HS-5 (cell line): Measurements from ENCODE around the gene TIE1.

Experiments
- DNase-seq: peaks from one replicate; pipeline ENCODE4 v3.0.0-alpha.2; 2012; ENCODE audit warnings: low read depth

Gene TIE1

DNA sequence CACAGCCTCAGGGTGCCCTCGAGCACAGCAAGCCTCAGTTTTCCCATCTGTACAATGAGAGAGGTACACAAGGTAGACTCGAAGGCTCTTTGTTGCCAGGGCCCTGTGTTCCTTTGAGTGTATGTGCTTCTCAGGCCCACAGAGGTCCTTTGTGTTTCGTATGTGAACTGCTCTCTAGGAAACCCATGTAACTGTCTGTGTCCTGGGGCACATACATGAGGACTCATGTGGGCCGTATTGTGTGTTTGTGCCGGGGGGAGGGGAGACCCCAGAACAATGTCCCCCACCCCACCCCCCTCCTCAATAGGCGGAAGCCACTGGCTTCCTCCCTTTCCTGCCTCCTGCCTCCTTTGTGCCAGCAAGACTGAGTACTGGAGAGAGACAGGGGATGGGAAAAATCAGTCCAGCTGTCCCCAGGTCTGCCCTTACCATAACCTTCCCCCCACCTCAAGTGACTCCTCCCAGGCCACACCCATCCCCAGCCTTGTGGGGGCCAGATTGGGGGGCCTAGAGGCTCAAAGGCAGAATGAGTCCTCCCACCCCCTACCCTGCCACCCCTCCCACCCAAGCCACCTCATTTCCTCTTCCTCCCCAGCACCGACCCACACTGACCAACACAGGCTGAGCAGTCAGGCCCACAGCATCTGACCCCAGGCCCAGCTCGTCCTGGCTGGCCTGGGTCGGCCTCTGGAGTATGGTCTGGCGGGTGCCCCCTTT, at the start of gene TIE1:
TSS of gene TIE1 (plus strand) at position 605 of the 717 bp plus-strand sequence. CDS start at position 695, 90 bp downstream.
- DNase-seq, result no peak

DNA sequence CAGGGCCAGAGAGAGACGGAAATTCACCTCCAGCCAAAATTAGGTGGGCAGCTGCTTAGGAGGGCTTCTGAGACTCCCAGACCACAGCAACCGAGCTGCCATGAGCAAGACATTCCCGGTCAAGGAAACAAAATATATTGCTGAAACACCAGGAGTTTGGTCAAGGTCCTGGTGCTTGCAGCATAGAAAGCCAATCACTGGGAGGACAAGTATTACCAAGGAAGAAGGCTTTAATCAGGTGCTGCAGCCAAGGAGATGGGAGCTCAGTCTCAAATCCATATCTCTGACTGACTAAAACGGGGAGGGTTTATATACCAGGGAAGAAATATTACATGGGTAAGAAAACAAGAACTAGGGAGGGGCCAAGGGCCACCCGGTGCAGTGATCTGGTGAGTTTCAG, 49.8 kb upstream of the TIE1 start:
- no peak for DNase-seq

DNA sequence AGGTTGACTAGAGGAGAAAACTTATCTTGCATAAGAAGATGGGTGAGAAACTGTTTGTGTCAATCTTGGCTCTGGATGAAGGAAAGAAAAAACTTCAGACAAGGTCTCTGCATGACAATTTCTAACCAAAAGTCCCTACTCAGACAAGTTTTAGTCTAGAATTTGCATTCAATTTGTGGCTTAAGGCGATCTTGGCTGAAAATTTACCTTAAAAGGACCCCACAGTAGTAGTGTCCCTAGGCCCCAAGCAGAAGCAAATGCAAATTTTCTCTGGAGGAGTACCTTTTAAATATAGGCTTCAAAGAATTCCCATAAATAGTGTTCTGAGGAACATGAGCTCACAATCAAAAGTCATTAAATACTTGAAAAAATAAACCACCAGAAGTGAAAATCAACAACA, 48.6 kb upstream of the TIE1 start:
- DNase-seq, result no peak

DNA sequence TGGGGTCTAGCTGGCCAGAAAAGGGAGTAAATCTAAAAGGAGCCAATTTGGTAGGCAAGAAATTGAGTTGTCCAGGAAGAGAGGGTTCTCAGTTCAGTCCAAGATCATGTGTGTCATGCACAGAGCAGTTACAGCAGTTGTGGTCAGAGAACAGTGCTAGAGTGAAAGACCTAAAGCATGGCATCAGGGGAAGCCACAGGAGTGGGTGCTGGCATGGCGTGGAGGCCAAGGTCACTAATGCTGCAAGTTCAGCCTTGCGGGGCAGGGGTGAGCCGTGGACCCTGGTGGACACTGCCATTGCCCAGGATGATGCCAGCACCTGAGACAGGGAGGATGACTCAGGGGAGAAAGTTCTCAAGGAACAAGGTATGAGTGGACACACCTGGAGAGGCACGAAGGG, 47.6 kb upstream of the TIE1 start:
- DNase-seq, result no peak

DNA sequence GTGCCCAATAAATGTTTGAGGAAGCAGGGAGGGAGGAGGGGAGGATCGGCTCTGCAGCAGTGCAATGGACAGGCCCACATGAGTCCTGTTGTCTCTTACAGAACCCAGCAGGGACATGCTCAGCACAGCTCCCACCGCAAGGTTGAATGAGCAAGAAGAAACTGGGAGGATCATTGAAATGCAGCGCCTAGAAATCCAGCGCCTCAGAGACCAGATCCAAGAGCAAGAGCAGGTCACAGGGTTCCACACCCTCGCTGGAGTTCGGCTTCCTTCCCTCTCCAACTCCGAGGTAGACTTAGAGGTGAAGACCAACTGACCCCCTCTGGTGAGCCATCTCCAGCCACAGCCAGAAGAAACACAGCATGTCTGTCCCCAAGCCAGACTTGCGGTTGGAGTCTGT, 46.9 kb upstream of the TIE1 start:
- no peak for DNase-seq

DNA sequence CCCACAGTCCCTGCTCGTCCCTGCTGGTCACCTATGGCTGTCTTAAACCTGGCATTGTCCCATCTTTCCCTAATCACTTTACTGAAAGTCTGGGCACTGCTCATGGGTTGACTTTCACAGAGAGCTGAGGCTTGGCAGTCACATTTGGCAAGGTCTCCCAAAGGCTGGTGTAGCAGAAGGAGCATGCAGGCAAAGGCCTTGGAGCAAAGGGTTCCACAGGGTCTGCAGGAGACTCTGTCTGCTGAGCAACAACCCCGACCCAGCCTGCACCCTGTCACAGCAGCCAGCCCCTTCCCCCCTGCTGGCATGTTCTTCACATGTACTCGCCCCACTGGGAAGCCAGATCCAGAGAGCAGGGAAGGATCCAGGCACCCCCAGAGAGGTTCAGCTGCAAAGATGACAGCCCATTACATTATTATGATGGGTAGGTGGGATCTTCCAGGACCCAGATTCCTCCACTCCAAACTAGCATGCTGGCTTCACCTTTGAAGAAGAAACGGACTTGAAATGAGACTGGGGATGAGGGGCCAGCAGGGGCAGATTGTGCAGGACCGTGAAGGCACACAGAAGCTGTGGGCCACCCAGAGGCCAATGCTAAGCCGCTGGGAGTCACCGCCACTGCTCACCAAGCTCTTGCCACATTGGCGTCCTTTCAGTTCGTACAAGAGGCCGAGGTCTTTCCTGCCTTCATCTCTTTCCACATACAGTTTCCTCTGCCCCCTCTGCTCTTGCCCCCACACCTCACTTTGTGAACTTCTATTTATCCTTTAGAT, 45.2 kb upstream of the TIE1 start:
- DNase-seq, result no peak

DNA sequence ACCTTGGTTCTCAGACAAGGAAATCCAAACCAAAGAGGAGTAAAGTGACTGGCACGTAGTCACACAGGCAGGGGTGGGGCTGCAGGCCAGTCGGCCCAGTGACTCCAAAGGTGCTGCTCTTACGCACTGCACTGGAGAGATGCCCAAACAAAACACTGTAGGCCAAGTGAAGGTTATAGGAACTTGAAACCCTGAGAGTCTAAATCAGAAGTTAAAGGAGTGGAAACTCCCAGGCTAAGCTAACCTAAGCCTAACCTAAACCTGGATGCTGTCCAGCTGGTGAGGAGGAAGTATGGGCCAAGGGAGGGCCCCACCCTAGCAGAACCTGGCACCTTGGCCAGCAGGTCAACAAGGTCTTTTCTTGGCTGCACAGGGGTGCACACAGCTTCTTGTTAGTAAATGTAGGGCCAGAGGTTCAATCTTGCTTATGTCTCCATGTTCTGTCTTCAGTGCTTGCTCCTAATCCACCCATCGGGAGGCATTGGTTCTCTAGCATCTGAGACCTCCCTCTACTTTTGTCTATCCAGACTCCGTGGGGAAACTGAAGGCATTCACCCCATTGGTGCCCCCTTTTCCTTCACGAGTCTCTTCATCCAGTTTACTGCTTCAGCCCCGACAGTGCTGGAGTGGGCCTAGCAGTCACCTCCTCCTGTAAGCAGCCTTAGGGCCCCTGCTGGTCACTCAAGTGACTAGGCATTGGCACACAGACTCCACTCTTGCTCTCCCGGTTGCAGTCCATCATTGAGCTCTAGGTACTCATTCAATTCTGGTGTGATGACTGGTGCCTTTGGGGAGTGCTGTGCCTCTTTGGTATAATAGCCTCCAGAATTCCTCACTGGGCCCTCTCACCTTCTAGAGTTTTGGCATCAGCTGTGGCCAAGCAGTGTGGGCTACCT, 43.9 kb upstream of the TIE1 start:
- DNase-seq, result no peak

DNA sequence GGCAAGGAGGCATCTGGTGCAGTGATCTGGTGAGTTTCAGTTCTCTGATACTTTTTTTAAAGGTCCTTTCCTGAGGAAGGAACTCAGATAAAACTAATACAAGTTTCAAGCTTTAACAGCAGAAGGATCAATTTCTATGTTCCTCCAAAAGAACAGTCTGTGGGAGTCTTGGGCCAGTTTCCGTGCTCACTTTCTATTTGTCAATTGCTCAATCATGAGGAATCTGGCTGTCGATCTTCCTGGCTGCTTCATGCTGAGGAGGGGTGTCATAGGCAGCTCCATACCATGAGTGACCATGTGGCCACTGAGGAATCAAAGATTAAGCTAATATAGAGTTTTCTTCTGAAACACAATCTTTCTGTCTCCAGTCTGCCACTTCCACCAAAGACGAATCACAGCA, 42.4 kb upstream of the TIE1 start:
- DNase-seq, result no peak

DNA sequence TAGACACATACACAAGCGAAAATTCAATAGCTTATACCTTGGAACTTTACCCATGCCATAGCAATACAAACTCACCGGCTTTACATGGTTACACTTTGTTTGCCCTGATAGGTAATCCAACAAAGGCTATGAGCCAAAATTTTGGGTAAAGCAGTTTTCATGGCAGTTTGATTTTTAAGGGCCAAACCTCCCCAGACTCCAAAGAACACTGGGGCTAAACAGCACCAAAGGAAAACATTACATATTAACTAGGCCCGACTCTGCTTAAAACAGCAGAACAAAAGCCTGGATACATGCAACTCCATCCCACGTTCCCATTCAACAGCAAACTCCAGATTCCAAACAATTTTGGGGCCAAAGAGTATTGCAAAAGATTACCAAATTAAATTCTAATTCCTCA, 35.4 kb upstream of the TIE1 start:
- DNase-seq, result no peak

DNA sequence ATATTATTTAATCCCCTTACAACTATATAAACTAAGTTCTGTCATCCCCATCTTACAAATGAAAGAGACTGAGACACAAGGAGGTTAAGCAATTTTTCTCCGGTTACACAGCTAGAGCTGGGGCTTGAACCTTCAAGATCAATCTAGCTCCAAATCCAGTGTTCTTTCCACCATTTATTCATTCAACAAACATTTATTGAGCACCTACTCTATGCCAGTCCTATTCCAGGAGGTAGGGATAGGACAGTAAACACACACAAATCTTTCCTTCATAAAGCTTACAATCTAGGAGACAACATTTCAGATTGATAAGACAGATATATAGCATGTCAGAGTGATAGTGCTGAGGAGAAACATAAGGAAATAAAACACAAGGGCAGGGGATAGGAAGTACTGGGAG, 33.9 kb upstream of the TIE1 start:
- DNase-seq, result no peak

DNA sequence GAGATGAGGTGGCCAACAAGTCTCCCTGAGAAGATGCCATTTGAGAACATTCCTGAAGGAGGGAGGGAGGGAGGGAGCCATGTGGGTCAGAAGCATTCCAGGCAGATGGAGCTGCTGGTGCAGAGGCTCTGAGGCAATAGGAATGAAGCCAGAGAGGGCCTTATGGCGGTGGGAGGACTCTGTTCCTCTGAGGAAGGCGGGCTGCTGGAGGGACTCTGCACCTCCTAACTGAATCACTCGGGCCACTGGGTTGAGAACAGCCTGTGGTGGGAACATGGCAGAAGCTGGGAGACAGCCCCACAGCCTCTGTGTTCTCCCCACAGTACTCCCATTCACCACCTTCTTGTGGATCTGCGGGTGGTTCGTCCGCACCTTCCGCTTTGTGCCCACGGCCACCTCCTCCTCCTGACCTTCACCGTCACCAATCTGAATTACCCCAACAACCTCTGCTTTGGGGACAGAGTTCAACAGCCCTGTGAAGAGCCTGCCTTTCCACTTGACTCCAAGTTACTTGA, 33.4 kb upstream of the TIE1 start:
- DNase-seq, result no peak

DNA sequence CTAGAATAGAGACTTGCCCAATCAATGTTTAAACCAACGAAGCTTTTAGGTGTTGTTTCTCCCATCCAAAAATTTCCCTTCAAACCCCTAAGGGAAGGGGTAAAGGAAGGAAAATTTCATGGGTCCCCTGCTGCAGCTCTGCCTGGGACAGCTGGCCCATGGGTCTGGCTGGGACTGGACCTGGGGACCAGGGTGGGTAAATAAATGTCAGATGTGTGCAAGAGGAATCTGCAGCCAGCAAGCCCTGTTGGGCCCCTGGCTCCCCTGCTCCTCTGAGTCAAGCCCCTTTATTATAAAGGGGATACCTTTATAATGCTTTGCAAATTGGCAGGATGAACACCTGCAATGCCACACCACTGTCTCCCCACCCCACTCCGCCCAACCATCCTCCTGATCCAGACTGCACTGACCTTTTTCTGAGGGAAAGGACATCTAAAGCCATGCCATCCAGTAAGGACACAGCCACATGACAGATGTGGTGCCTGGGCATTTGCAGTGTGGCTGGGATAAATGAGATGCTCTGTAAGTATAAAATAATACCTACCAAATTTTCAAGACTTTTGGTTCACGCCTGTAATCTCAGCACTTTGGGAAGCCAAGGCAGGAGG, 32.9 kb upstream of the TIE1 start:
- DNase-seq, result no peak

DNA sequence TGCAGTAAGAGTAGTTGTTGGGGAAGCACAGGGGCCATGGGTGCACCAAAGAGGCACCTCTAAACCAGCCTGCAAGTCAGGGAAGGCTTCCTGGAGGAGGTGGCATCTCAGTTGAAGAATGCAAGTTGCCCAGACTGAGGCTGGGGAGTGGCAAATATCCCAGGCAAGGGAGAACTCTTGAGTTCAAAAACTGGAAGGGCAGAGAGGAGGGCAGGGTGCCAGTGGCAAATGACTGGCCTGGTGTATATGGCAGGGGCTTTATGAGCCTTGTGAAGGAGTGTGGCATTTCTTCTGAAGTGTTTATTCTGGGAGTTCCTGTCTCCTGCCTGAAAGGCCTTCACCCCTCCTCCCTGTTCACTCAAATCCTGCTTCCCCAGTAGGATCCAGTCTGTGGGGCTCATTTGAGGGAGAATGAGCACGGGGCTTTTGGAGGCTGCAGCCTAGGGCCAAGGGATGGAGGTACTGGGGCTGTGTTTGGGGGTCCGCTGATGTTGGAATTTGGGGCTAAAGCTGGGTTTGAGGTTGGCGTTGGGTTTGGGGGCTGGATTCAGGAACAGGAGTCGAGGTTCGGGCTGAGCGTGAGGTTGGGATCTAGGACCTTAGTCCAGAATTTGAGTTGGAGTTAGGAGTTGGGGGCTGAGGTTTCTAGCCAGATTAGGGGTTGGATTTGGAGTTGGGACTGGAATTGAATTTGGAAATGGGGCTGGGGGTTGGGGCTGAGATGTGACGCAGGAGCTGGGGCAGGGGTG, 31.0 kb upstream of the TIE1 start, which contains the start of gene TMEM125:
TSS of gene TMEM125 (plus strand) at position 357 of the 749 bp plus-strand sequence. CDS start 2,740 bp downstream, outside the sequence.
- no peak for DNase-seq

DNA sequence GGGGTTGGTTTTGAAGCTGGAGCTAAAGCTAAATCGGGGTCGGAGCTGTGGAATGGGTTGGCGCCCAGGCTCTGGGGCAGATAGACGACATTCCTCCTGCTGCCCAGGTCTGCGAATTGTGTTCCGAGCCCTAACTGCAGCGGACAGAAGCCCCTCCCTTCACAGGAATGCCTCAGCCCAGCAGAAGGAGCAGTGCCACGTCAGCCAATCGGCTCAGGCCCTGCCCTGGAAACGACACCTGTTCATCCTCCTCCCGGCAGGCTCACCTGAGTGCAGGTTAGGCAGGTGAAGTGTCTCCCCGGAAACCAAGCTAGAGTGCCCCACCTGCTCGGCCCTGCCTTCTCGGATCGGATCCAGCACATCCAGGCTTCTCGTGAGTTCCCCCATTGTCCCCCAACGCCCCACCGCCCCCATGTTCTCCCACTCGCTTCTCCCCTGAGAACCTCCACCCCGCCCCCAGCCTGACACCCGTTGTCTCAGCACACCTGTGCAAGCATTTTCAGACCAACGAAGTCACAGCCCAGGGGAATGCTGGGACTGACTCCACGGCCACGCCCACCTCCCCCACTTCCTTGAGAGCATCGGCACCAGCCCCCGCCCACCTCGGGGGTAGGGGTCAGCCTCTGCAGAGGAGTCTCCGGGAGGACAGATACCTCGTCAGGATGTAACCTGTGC, 30.2 kb upstream of the TIE1 start:
- DNase-seq, result no peak

DNA sequence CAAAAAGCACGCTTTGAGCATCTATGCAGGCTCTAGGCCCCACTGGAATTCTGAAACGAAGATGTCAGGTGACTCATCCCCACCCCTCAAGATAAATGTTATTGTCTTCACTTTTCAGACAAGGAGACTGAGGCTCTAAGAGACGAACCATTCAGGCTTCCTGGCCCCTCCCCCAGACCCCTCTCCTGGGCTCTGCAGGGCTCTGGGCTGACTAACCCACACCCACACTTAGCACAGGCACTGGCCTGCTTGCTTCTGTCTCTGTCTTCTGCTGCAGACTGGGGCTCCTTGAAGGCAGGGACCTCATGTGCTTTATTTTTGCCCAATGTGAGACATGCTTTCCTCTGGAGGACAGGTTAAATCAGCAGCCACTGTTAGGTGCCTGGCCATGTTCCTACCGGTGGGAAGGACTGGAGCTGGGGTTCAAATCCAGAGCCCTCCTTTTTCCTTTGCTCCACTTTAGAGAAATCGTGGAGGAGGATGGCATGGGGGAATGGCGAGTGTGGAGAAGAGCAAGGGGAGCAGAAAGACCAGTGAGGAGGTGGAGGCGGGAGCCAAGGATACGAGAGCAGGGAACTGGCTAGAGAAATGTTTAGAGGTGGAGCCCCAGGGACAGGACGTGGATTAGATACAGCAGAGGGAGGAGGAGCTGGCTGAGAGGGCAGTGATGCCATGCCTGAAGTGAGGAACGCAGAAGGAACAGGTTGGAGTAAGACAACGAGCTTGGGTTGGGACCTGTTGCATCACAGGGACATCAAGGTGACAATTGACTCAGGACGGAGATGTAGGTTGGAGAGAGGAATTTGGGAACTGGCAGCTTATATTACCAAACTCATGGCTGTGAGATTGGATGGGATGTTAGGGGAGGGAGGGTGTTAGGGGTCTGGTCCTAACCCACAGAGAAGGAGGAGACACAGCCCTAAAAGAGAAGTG, 29.3 kb upstream of the TIE1 start:
- no peak for DNase-seq

DNA sequence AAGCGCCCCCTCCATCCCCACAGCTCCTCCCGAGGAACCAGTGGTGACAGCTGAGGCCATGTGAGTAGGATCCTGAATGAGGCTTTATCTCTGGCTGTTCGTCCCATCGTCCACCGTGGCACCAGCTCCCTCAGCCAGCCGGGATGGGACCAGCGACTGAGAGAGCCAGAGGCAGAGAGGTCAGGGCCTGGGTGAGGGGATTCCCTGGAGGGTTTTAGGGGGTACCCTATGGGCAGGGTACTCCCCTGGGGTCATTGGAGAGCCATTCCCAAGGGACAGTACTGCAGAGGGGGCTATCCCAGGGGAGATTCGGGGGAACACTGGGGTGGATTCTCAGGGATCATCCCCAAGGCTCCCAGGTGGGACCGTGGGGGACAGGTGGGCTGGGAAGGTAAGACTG, 28.6 kb upstream of the TIE1 start:
- no peak for DNase-seq

DNA sequence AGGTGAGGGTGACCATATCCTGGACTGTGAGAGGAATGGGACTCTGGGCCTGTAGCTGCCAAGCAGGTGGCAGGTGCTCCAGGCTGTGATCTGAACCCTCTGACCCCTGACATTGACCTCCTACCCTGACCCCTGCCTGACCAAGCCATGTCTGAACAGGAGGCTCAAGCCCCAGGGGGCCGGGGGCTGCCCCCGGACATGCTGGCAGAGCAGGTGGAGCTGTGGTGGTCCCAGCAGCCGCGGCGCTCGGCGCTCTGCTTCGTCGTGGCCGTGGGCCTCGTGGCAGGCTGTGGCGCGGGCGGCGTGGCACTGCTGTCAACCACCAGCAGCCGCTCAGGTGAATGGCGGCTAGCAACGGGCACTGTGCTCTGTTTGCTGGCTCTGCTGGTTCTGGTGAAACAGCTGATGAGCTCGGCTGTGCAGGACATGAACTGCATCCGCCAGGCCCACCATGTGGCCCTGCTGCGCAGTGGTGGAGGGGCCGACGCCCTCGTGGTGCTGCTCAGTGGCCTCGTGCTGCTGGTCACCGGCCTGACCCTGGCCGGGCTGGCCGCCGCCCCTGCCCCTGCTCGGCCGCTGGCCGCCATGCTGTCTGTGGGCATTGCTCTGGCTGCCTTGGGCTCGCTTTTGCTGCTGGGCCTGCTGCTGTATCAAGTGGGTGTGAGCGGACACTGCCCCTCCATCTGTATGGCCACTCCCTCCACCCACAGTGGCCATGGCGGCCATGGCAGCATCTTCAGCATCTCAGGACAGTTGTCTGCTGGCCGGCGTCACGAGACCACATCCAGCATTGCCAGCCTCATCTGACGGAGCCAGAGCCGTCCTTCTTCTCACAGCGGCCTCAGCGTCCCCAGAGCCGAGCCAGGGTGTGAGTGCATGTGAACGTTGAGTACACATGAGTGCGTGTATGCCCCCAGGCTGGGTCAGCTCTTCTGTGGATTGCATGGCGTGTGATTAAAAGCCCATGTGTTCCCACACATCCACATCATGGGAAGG, 27.9 kb upstream of the TIE1 start:
- no peak for DNase-seq

DNA sequence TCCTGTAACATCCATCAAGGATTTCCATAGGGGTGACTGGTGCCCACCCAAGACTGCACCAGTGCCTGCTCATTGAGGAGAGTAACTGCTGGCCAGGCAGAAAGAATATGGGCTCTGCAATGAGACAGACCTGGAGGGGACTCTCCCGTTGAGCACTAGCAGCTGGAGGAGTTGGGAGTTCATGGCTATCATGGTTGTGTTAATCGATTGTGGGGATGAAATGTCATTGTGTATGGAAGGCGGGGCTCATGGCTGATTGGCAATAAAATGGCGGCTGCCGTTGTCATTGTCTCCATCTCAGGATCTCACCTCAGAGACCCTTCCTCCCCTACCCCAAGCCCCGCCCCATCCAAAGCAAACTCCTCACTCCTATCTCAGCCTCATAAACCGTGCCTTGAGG, 27.1 kb upstream of the TIE1 start:
- no peak for DNase-seq
